ENCODE data around the gene TNNC1.

TNNC1 gene

DNA sequence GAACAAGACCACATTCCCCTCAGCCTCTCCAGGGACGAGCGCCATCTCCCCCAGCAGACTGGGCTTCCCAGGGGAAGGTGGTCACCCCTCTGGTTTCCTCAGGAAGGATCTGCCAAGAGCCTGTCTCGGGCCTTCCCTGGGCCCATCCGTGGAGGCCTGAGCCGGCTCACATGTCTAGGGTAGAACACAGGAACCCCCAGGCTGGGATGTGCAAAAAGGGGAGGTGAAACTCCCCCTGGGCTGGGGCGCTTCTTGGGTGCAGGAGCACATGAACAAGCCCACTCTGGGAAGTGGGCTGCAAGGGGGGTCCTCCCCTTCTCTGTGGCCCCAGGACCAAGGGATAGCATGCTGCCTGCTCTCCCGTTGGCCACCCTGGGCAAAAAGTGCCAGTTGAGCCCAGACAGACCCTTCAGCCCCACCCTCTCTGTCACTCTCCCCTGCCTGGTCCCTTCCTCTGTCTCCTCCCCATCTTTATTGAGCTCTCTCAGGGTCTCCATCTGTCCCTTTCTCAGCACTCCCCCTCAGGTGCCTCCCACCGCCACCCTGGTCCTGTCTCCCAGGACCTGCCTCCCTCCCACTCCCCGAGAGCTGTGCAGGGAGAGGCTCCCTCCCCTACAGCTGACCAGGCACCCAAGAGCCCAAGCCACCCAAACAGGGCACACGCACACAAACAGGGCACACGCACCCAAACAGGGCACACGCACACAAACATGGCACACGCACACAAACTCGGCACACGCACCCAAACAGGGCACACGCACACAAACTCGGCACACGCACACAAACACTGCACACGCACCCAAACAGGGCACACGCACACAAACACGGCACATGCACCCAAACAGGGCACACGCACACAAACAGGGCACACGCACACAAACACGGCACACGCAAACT, 9.8 kb downstream of the TNNC1 start:
- TF ChIP-seq, protein P1, sequence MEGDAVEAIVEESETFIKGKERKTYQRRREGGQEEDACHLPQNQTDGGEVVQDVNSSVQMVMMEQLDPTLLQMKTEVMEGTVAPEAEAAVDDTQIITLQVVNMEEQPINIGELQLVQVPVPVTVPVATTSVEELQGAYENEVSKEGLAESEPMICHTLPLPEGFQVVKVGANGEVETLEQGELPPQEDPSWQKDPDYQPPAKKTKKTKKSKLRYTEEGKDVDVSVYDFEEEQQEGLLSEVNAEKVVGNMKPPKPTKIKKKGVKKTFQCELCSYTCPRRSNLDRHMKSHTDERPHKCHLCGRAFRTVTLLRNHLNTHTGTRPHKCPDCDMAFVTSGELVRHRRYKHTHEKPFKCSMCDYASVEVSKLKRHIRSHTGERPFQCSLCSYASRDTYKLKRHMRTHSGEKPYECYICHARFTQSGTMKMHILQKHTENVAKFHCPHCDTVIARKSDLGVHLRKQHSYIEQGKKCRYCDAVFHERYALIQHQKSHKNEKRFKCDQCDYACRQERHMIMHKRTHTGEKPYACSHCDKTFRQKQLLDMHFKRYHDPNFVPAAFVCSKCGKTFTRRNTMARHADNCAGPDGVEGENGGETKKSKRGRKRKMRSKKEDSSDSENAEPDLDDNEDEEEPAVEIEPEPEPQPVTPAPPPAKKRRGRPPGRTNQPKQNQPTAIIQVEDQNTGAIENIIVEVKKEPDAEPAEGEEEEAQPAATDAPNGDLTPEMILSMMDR (IDR thresholded peaks at IDR 0.05; ENCODE audit: low read depth, low read length) = no peak
- DNase-seq (ENCODE audit: extremely low read depth, low read depth) = no peak

DNA sequence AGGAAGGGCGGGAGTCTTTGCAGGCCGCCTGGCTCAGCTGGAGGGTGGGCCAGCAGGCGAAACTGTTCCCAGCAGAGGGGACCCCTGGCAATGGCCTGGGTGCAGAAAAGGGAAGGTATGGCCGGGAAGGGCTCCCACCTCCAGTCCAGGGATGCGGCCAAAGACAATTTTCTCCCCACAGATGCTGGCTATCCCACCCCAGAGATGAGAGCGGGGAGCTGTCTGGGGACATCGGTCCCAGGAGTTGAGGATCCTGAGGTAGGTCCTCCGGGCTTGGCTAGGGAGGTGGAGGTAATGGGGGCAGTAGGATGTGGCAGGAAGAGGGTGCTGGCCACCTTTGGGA, 10.6 kb downstream of the TNNC1 start:
- no peak for DNase-seq (ENCODE audit: extremely low read depth, low read depth)
- TF ChIP-seq, protein P1 (IDR thresholded peaks at IDR 0.05; ENCODE audit: low read depth, low read length) = no peak

DNA sequence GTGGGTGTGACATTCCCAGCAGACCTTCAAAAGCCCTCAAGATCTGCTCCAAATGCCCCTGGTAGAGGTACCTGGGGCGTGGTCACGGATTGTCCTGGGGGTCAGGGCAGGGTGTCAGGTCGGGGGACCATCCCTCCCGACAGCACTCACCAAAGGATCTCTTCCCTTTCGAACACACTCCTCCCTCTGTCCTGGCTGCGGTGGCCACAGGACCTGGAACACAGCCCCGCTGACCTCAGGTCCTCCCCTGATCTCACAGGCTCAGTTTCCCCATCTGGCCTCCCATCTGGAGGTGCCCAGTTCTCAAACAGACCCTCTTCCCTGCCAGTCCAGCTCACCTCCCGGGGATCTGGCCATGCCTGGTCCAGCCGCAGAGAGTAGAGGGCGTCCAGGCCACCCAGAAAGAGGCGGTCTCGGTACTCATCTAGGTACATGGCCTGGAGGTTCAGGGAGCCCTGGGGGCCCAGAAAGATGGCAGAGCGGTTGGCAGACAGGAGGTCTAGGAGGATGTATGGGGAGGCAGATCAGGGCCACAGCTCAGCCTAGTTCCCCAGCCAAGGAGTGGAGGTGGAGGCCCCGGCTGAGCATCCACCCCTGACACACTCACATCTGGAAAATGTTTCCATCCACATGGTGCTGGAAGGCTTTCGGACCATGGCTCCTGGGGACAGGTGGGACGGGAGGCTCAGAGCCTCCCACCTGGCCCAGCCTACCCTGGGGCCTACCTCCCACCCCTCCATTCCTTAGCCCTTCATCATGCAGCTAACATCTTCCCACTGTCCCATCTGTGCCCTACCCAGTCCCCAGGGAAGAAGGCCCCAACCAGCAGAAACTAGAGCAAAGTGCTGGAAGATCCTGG, 11.2 kb downstream of the TNNC1 start:
- no peak for DNase-seq (ENCODE audit: extremely low read depth, low read depth)

GRCh38 chr3:52441772-52442332, 12.0 kb downstream of the TNNC1 start:
- DNase-seq (ENCODE audit: extremely low read depth, low read depth) = no peak
- TF ChIP-seq, protein P1 (IDR thresholded peaks at IDR 0.05; ENCODE audit: low read depth, low read length) = no peak

More for the DNA sequence above, 11.2 kb downstream of the TNNC1 start:
- TF ChIP-seq, protein P1 (IDR thresholded peaks at IDR 0.05; ENCODE audit: low read depth, low read length) = no peak

DNA sequence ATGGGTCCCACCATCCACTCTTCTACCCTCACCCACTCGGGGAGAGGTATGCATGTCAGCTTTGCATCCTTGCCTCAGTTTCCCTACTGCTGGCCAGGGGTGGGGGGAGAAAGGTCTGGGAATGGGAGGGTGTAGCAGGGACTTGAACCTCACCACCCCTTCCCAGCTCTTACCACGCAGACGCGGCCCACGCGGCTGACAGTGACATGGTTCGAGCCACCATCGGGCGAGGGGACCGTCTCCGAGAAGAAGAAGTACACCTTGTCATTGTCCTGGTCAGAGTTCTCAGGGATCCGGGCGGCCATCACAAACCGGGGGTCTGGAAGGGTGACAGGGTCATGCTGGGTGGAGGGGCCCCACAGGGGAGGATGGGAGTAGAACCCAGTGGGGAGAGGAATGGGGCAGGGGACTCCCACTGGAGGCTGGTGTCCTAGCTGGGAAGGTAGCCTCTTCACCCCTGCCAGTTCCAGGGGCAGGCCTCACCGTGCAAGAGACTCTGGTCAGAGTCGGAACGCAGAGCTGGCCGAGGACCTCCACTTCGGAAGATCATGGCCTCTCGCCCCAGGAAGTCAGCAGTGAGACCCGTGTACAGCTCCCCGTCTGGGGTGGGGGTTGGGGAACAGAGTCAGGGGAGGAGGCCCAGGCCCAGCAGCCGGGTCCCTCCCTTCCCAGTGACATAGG, 12.6 kb downstream of the TNNC1 start:
- TF ChIP-seq, protein P1 (IDR thresholded peaks at IDR 0.05; ENCODE audit: low read depth, low read length) = no peak
- DNase-seq (ENCODE audit: extremely low read depth, low read depth) = no peak

DNA sequence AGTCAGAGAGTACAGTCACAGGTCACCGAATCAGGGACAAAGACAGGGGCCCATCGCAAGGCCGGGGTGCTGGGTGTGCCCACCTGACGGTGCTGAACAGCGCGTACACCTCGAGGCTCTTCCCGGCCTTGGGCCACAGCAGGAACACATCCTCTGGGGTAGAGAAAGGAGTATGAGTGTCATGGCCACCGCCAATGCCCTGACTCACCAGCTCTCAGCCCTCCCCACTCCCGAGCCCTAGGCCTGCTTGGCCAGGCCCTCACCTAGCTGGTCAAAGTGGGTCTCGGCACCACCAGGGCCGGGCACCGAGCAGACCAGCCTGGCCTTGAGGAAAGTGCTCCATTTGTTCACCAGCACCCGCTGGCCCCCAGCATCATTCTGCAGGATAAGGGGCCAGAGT, 13.2 kb downstream of the TNNC1 start:
- TF ChIP-seq, protein P1 (IDR thresholded peaks at IDR 0.05; ENCODE audit: low read depth, low read length) = no peak
- DNase-seq (ENCODE audit: extremely low read depth, low read depth) = no peak
